Stimulated activated naive CD8-positive, alpha-beta T cell treated with anti-CD3 and anti-CD28 coated beads, Interleukin-15, amount 100 ng/mL, for 72 hours (primary cell): Measurements from ENCODE around the gene CTPS2.
"Not testable (repeated sequence)": the region's sequence is repeated elsewhere in the genome, so short reads cannot be mapped to it uniquely, and the experiment has no call there.

Source experiments
- ATAC-seq: fragments of 150-1000 bp; cut with Tn5 transposase; 2 replicates; pipeline ENCODE4 v1.10.0; 2021; ENCODE audit warnings: mild to moderate bottlenecking, moderate library complexity
- DNase-seq, 2 donors: peaks; one replicate each; pipeline ENCODE4 v3.0.0; 2021 to 2022
- H3K27ac Mint-ChIP-seq, 2 donors: one replicate each; pipeline ENCODE4 v1.8.0; 2022; ENCODE audit warnings: mild to moderate bottlenecking in 2 of 2, mixed read lengths in 2 of 2, moderate library complexity in 2 of 2
- H3K27me3 Mint-ChIP-seq: one replicate; pipeline ENCODE4 v1.8.0; 2022; ENCODE audit warnings: mixed read lengths
- H3K4me1 Mint-ChIP-seq: one replicate; pipeline ENCODE4 v1.8.0; 2022; ENCODE audit warnings: mild to moderate bottlenecking, mixed read lengths
- H3K4me3 Mint-ChIP-seq, 2 donors: one replicate each; pipeline ENCODE4 v1.8.0; 2022; ENCODE audit warnings: mild to moderate bottlenecking in 2 of 2, mixed read lengths in 2 of 2, moderate library complexity in 1 of 2
- H3K9me3 Mint-ChIP-seq, 2 donors: one replicate each; pipeline ENCODE4 v1.8.0; 2022; ENCODE audit warnings: mixed read lengths in 2 of 2

The CTPS2 gene

DNA sequence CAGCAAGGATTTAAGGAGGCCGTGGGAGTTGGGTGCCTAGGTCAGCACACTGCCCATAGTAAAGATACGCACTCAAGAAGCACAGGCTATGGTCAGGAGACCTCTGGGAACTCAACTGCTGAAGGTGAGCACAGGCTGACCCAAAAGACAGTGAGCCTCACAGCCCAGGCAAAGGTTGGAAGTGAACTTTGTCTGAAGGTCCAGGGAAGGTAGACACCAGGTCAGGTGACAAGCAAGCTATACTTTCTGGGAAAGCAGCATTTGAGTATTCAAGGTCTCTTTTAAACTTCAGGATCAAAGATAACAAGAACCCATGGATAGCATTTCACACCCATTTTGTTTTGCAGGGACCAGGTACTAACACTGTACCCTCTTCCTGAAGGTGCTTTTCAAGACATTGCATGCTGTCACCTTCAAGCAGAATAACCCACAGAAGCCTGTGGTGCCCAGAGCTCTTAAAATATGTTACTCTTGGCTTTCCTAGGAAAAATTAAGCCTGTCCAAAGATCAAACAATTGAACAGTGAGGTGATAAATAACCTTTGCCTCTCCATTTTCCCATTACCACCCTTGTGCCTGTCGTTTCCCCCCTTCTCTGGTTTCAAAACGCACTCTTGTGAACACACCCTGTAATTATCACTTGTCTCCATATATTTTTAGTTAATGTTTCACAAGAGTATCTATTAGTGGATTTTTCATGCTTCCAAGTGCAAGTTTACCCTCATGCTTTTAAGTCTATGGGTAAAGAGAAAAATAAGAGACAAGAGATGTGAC is 65.9 kb downstream of the CTPS2 start:
- H3K4me1 Mint-ChIP-seq: no peaks in the 10 kb centered on the region
- ATAC-seq: no peak
- no peak overlapping the region for H3K27ac Mint-ChIP-seq
- no peak overlapping the region for H3K4me3 Mint-ChIP-seq
- no peak for DNase-seq
- H3K9me3 Mint-ChIP-seq: no peaks in the 10 kb centered on the region
- no peaks in the 10 kb centered on the region for H3K27me3 Mint-ChIP-seq

DNA sequence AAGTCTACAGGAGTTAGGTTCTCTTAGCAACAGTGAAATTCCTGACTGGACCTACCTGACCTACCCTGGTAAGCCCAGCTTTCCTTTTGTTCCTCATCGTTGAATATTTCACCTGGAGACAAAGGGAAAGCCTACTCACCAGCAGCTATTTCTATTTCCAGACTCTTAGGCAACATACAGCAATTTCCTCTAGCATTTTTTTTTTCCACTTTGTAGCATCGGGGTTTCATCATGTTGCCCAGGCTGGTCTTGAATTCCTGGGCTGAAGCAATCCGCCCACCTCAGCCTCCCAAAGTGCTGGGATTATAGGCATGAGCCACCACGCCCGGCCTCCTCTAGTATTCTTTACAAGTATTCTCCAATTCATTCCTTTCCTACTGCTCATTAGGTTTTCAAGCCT is 69.3 kb downstream of the CTPS2 start:
- no peaks in the 10 kb centered on the region for H3K4me1 Mint-ChIP-seq
- H3K27ac Mint-ChIP-seq: peak overlapping the region in 1 of 2 donors; percentile 3
- no peak overlapping the region for H3K4me3 Mint-ChIP-seq
- H3K9me3 Mint-ChIP-seq: no peaks in the 10 kb centered on the region
- DNase-seq: no peak
- ATAC-seq: no peak
- no peaks in the 10 kb centered on the region for H3K27me3 Mint-ChIP-seq

DNA sequence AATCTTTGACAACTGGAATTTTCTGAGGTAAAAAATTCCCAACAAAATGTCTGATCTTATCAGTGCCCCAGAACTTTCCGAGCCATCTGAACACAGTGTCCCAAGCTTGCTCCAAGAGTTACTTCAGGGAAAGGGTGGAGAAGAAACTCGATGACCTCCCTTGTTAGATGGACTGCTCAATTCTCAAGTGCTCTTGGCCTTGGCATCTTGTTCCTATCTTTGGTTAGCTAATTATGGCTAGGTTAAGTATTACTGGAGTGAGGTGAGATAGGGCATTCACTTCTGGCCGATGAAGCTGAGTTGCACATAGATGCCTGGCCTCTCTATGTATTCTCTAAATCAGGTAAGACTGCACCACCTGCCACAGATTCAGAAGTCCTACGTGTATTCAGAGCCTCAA is 71.6 kb downstream of the CTPS2 start:
- DNase-seq (no peak), ATAC-seq (no peak)
- H3K9me3 Mint-ChIP-seq: no peaks in the 10 kb centered on the region
- H3K27me3 Mint-ChIP-seq: no peaks in the 10 kb centered on the region
- no peak overlapping the region for H3K4me3 Mint-ChIP-seq
- H3K27ac Mint-ChIP-seq: no peak overlapping the region
- H3K4me1 Mint-ChIP-seq: no peaks in the 10 kb centered on the region

DNA sequence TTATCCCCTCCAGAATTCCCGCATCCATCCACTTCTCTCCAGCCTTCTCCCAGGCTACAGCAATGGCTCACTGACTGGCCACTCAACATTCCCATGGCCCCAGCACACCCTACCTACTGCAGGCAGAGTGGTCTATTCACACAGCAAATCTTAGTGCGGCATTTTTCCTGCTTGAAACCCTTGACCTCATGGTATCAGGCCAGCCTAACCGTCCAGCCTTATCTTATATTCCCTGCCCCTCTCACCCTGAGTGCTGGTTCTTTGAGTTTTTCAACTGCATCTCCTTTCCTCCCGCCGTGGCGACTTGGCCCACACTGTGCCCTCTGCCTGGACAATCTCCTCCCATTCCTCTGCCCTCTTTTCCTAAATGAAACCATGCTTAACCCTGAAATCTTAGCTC is 72.5 kb downstream of the CTPS2 start:
- no peaks in the 10 kb centered on the region for H3K27me3 Mint-ChIP-seq
- peak overlapping the region in 1 of 2 donors; percentile 45 for H3K27ac Mint-ChIP-seq
- DNase-seq (no peak), ATAC-seq (no peak)
- H3K4me1 Mint-ChIP-seq: no peaks in the 10 kb centered on the region
- H3K9me3 Mint-ChIP-seq: no peaks in the 10 kb centered on the region
- no peak overlapping the region for H3K4me3 Mint-ChIP-seq

DNA sequence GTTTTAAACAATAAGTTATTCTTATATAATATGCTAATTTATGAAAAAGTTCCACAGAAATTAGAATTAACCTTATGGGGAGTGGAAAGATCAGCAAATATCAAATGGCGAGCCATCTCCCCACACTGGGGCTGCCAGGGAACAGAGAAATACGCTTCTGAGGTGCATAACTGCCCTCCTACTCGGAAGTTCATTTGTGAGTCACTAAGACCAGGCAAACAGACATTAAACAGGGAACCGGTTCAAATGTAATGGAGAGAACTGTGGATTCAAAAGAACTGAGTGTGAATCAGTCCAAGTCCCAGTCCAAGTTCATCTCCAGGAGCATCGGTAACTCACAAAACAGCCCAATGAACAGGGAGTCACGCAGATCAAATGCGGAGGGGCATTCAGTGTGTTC is 73.9 kb downstream of the CTPS2 start:
- ATAC-seq (no peak), DNase-seq (no peak)
- no peaks in the 10 kb centered on the region for H3K9me3 Mint-ChIP-seq
- H3K4me1 Mint-ChIP-seq: no peaks in the 10 kb centered on the region
- no peak overlapping the region for H3K4me3 Mint-ChIP-seq
- H3K27ac Mint-ChIP-seq: no peak overlapping the region
- H3K27me3 Mint-ChIP-seq: no peaks in the 10 kb centered on the region

DNA sequence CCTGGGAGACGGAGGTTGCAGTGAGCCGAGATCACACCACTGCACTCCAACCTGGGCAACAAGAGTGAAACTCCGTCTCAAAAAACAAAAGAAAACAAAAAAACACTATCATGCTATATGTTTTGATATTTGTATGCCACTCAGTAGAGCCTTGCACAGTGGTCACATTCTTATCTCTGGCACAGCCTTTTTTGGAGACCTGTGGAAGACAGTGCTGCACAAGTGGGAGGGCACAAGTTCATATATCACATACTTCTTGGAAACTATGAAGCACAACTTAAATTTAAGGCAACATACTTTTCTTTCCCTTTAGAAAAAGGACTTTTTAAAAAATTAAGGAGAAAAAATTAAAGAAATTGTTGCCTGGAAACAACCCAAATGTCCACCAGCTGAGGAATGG is 76.9 kb downstream of the CTPS2 start:
- Mint-ChIP-seq H3K9me3 (no peaks in the 10 kb centered on the region), H3K27ac (no peak overlapping the region), H3K4me1 (no peaks in the 10 kb centered on the region), H3K27me3 (no peaks in the 10 kb centered on the region), H3K4me3 (no peak overlapping the region)
- DNase-seq (no peak), ATAC-seq (no peak)

DNA sequence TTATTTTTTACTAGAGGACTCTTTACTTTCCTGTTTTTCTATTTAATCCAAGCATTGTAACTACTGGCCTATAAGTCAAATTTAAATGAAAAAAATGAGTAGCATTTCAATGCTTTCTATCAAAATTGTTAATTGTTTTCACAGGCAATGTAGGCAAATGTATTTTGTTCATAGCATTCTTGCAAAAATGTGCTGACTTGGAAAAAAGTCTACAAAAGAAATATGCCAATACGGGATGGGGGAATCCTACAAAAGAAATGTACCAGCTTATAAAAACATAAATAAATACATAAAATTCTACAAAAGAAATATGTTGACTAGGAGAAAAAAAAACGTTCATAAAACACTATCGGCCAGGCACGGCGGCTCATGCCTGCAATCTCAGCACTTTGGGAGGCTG is 77.4 kb downstream of the CTPS2 start:
- DNase-seq: no peak
- no peaks in the 10 kb centered on the region for H3K9me3 Mint-ChIP-seq
- no peaks in the 10 kb centered on the region for H3K27me3 Mint-ChIP-seq
- H3K27ac Mint-ChIP-seq: no peak overlapping the region
- no peak overlapping the region for H3K4me3 Mint-ChIP-seq
- H3K4me1 Mint-ChIP-seq: no peaks in the 10 kb centered on the region
- no peak for ATAC-seq

DNA sequence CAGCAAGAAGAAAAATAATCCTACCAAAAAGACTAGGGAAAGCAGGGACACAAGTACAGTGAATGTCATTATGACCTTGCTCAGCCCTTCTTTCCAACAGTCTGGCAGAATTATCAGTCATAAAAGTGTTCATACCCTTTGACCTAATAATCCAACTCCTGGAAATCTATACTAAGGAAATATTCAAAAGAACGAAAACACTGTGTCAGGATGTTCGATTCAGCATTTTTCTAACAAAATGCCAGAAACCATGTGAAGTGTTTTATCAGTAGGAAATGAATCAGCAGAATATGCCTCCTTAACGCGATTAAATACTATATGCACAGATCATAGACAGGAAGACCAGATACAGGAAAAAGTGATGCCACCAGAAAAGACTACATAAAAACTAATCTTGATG is 78.7 kb downstream of the CTPS2 start:
- Mint-ChIP-seq H3K27me3 (no peaks in the 10 kb centered on the region), H3K4me3 (no peak overlapping the region), H3K27ac (no peak overlapping the region), H3K9me3 (no peaks in the 10 kb centered on the region), H3K4me1 (no peaks in the 10 kb centered on the region)
- ATAC-seq: no peak
- no peak for DNase-seq

DNA sequence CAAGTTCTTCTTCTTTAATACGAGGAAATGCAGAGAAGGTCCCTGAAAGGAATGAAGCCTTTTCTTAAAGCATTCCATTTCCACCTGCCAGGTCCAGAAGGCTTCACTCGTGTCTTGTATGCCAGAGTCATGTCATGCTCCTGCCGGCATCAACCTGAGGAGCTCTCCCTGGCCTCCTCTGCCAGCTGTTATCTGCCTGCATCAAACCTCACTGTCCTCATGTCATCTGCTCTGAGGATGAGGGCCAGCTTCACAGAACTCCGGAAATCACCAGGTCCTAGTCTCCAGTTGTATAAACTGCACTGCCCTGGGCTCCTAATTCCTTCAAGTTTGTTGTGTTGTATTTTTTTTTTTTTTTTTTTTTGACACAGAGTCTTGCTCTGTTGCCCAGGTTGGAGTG is 82.6 kb downstream of the CTPS2 start:
- Mint-ChIP-seq H3K4me1 (no peaks in the 10 kb centered on the region), H3K27ac (peak overlapping the region in 1 of 2 donors; percentile 87), H3K27me3 (no peaks in the 10 kb centered on the region), H3K9me3 (no peaks in the 10 kb centered on the region), H3K4me3 (no peak overlapping the region)
- no peak for ATAC-seq
- no peak for DNase-seq

DNA sequence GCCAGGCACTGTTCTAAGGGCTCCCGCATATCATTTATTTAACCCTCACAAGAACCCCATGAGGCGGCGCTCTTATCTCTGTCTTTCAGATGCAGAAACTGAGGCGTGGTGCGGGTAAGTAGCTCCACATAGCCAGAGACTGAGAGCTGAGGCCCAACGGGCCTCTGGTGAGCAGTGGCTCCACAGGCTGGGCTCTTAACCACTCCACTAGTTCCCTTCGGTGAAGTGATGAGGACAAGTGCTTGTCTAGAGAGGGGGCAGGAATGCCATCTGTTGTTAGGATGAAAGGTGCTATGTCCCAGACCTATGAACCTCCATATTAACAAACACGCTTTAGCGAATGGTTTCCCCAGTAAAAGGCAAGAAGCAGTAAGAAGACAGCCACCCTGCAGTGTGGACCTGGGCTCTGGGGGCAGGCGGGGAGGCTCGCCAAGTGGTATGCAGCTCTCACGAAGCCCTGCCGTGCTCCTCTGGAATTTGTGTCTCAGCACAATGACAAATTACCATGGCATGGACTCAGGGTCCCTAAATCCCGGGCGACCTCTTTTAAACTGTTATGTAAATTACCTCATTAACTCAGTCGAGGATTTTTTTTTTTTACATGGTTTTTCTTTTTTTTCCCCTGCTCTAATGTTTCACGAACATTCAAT is 83.4 kb downstream of the CTPS2 start:
- Mint-ChIP-seq H3K27ac (no peak overlapping the region), H3K4me1 (no peaks in the 10 kb centered on the region), H3K4me3 (no peak overlapping the region), H3K27me3 (no peaks in the 10 kb centered on the region), H3K9me3 (no peaks in the 10 kb centered on the region)
- no peak for DNase-seq
- no peak for ATAC-seq

DNA sequence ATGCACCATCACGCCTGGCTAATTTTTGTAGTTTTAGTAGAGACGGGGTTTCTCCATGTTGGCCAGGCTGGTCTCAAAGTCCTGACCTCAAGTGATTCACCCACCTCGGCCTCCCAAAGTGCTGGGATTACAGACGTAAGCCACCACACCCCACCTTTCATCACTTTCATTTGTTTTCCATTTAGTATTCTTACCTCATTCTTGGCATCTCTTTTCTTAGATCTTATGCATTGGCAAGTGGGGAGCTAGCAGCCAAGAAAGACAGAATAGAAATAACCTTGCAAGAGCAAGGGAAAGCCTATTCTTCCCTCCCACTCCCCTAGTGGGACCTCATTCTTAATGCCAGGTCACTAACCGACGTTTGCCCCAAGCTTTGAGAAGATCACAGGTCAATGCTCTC is 84.0 kb downstream of the CTPS2 start:
- not testable (repeated sequence) for H3K9me3 Mint-ChIP-seq, DNase-seq, H3K27me3 Mint-ChIP-seq, H3K27ac Mint-ChIP-seq, H3K4me3 Mint-ChIP-seq, H3K4me1 Mint-ChIP-seq, ATAC-seq

DNA sequence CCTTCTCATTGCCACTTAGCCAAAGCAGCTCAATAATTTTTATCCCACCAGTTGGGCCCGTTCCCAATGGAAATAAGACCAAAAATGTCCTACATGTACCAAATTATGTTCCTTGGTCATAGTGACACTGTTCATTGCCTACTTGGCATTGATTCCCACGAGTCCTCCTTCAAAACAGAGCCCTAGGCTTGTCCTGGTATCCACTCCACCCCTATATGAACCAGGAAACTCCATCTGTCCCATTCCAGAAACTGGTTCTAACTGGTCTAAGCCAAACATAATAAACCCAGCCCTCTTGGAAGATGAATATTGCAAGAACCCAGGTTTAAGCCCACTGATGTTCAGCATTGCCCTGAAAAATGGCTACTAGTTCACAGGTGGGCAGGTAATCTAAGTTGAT is 93.4 kb downstream of the CTPS2 start:
- Mint-ChIP-seq H3K4me1 (no peaks in the 10 kb centered on the region), H3K27ac (no peak overlapping the region), H3K4me3 (no peak overlapping the region), H3K27me3 (no peaks in the 10 kb centered on the region), H3K9me3 (peaks cover 0 to 7% of the 10 kb centered on the region in 2 donors)
- DNase-seq: no peak
- no peak for ATAC-seq

DNA sequence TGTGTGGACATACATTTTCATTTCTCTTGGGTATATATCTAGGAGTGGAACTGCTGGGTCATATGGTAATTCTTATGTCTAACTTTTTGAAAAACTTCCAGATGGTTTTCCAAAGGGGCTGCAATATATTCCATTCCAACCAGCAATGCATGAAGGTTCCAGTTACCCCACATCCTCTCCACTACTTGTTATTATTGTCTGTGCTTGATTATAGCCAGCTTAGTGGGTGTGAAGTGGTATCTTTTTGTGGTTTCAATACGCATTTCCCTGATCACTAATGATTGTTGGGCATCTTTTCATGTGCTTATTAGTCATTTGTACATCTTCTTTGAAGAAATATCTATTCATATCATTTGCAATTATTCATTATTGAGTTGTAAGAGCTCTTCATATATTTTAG is 94.0 kb downstream of the CTPS2 start:
- no peaks in the 10 kb centered on the region for H3K4me1 Mint-ChIP-seq
- no peak overlapping the region for H3K4me3 Mint-ChIP-seq
- H3K9me3 Mint-ChIP-seq: peaks cover 0 to 7% of the 10 kb centered on the region in 2 donors
- H3K27me3 Mint-ChIP-seq: no peaks in the 10 kb centered on the region
- ATAC-seq: no peak
- no peak overlapping the region for H3K27ac Mint-ChIP-seq
- no peak for DNase-seq

DNA sequence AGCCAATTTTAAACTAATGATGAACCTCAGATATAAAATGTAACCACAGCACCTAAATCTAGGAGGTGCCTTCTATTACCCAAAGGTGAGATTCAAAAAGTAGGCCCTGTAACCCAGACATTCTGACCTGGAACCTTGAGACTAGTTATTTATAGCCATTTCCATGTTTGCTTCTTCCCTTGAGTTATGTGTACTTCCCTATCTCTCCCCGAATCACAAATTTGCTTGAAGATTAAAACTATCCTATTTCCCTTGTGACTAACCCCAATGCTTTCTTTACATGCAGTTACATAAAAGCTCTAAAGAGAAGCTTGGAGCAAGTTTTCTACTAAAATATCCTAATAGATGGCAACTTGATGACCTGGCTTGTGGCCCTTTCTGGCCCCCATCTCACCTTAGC is 95.1 kb downstream of the CTPS2 start:
- H3K4me1 Mint-ChIP-seq: no peaks in the 10 kb centered on the region

DNA sequence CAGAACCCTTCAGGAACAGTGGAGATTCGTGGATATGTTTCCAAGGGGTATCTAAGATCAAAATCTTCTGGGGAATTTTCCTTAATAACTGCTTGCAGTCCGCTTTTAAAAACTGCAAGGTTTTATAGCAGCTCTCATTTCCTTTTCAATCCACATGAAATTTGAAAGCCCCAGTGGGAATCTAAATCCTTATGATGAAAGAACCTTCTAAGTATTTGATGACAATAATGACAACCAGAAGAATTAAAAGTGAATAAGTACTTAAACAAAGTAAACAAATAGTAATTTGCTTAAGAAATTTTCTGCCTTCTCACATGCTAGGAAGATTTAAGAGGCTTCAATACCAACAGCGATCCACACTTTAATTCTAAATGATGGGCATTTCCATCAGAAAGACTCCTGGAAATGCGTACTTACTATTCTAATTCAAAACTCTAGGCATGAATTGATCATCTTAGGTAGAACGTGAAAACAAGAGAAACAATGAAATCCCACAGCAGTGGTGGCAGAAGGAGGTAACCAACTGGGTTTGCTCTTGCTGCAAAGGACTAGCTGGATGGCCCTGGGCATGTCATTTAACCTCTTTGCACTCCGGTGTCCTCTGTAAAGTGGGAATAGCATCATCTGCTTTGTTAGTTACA is 100.1 kb downstream of the CTPS2 start:
- Mint-ChIP-seq H3K27ac (no peak overlapping the region), H3K9me3 (no peaks in the 10 kb centered on the region), H3K27me3 (no peaks in the 10 kb centered on the region), H3K4me3 (no peak overlapping the region), H3K4me1 (no peaks in the 10 kb centered on the region)
- no peak for DNase-seq
- ATAC-seq: no peak

More for the DNA sequence above, 95.1 kb downstream of the CTPS2 start:
- no peak overlapping the region for H3K27ac Mint-ChIP-seq
- no peak overlapping the region for H3K4me3 Mint-ChIP-seq
- no peak for DNase-seq
- no peaks in the 10 kb centered on the region for H3K27me3 Mint-ChIP-seq
- H3K9me3 Mint-ChIP-seq: peaks cover 0 to 7% of the 10 kb centered on the region in 2 donors
- no peak for ATAC-seq

DNA sequence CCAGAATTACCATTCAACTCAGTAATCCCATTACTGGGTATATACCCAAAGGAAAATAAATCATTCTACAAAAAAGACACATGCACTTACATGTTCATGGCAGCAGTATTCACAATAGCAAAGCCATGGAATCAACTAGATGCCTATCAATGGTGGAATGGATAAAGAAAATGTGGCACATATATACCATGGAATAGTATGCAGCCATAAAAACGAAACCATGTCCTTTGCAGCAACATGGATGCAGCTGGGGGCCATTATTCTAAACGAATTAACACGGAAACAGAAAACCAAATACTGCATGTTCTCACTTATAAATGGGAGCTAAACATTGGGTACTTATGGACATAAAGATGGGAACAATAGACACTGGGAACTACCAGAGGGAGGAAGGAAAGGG is 101.8 kb downstream of the CTPS2 start:
- not testable (repeated sequence) for ATAC-seq, H3K27me3 Mint-ChIP-seq, DNase-seq, H3K9me3 Mint-ChIP-seq, H3K4me1 Mint-ChIP-seq, H3K27ac Mint-ChIP-seq, H3K4me3 Mint-ChIP-seq
